Kidney (tissue), 14 donors: Measurements from ENCODE around the gene IL17REL. TPM values are rescaled to one million over a fixed set of nuclear protein-coding genes. Genes with fewer than 3 reads are reported as not detected.

Experiments used
- DNase-seq, 5 donors: peaks; one replicate each; pipeline ENCODE4 v3.0.0-alpha.2; 2013 to 2020
- FAIRE-seq: peaks from 2 replicates; lab custom pipeline; 2012; peaks lifted over from hg19 to GRCh38; lab: Jason Lieb, UNC
- H3K27ac ChIP-seq, 2 donors: one replicate each; pipeline ENCODE4 v1.7.0; 2013; ENCODE audit warnings: low read depth in 2 of 2, low read length in 2 of 2, inconsistent platforms in 1 of 2
- H3K27me3 ChIP-seq: one replicate; pipeline ENCODE4 v1.7.1; 2013; ENCODE audit warnings: low read length, inconsistent platforms; ENCODE audit not compliant: control insufficient read depth, insufficient read depth
- H3K36me3 ChIP-seq, 3 donors: one replicate each; pipeline versions ENCODE4 v1.7.0 to v1.7.1; 2013; ENCODE audit warnings: low read length in 3 of 3, control low read depth in 1 of 3, inconsistent platforms in 1 of 3; ENCODE audit not compliant: insufficient read depth in 3 of 3, control insufficient read depth in 2 of 3
- H3K4me1 ChIP-seq, 3 donors: one replicate each; pipeline versions ENCODE4 v1.7.0 to v1.7.1; 2013; ENCODE audit warnings: low read length in 3 of 3, inconsistent platforms in 1 of 3, low read depth in 1 of 3; ENCODE audit not compliant: control insufficient read depth in 2 of 3, insufficient read depth in 2 of 3
- H3K4me3 ChIP-seq, 3 donors: one replicate each; pipeline versions ENCODE4 v1.7.0 to v1.8.1; 2013; ENCODE audit warnings: low read length in 3 of 3, control low read depth in 1 of 3, inconsistent platforms in 1 of 3
- H3K9ac ChIP-seq, 3 donors: one replicate each; pipeline versions ENCODE4 v1.7.0 to v1.7.1; 2013; ENCODE audit warnings: low read length in 3 of 3, control low read depth in 1 of 3, inconsistent platforms in 1 of 3
- H3K9me3 ChIP-seq, 3 donors: one replicate each; pipeline versions ENCODE4 v1.7.0 to v1.7.1; 2013; ENCODE audit warnings: low read length in 3 of 3, control low read depth in 1 of 3, inconsistent platforms in 1 of 3; ENCODE audit not compliant: control insufficient read depth in 2 of 3, insufficient read depth in 1 of 3
- CTCF ChIP-seq: IDR thresholded peaks from 3 replicates; pipeline ENCODE4 v1.5.1; 2012; ENCODE audit warnings: mild to moderate bottlenecking, moderate library complexity, borderline replicate concordance; ENCODE audit not compliant: insufficient read depth; ENCODE audit errors: extremely low read depth
- intact Hi-C: fragments of 100-400 bp; cut with DNase I; formaldehyde crosslinking; loops from one replicate; pipeline ENCODE4 v1.11.1; 2022
- polyA plus RNA-seq: library from polyadenylated mRNA; stranded (reverse); fragments of 350-450 nt; fragmentation: Illumina TruSeq; extraction: RNeasy Lipid Tissue Mini Kit (QIAGEN cat#74804); gene quantifications from one replicate; pipeline ENCODE4 v1.2.3, GENCODE V29; 2014; ENCODE audit warnings: low read depth, low replicate concordance; ENCODE audit not compliant: insufficient read depth
- total RNA-seq: library from RNA; stranded (reverse); fragmentation: NEBNext Ultra II Directional; extraction: Animal tissue kit (Norgen Biotek cat#: 25700); gene quantifications from one replicate; pipeline ENCODE4 v1.2.1, GENCODE V29; 2021
- donor health status: control.
- donor health status: control.
- donor health status: control.
- donor health status: control.
- donor health status: control.
- donor health status: DM: yes; HTN: yes; CAD: no.
- donor health status: Normal renal cell carcinoma (clear cell type).

IL17REL gene
- total and polyA plus RNA-seq, 2 donors from 2014 or later, result 0.16 TPM; not detected in 1

GRCh38 chr22:50008151-50009040 is 4.2 kb downstream of the IL17REL start:
- H3K36me3 ChIP-seq, result no peaks in the 10 kb centered on the region
- FAIRE-seq (no peak), DNase-seq (peak in 1 of 5 donors; percentile 42)
- H3K9ac ChIP-seq, result no peak overlapping the region
- H3K27ac ChIP-seq, result no peak overlapping the region
- TF ChIP-seq CTCF, result no peak
- H3K4me1 ChIP-seq, result no peaks in the 10 kb centered on the region
- intact Hi-C loops, result no loop called here
- peaks cover 9% of the 10 kb centered on the region for H3K27me3 ChIP-seq
- no peaks in the 10 kb centered on the region for H3K9me3 ChIP-seq
- H3K4me3 ChIP-seq, result no peak overlapping the region

GRCh38 chr22:50007057-50007511 is 5.5 kb downstream of the IL17REL start:
- Histone ChIP-seq H3K36me3 (no peaks in the 10 kb centered on the region), H3K4me1 (no peaks in the 10 kb centered on the region), H3K9me3 (no peaks in the 10 kb centered on the region), H3K4me3 (no peak overlapping the region), H3K9ac (no peak overlapping the region), H3K27ac (no peak overlapping the region), H3K27me3 (peaks cover 9% of the 10 kb centered on the region)
- TF ChIP-seq CTCF, result no peak
- DNase-seq (no peak), FAIRE-seq (no peak)
- intact Hi-C loops, result no loop called here

GRCh38 chr22:50004918-50005317 is 7.6 kb downstream of the IL17REL start:
- DNase-seq (no peak), FAIRE-seq (no peak)
- no peak overlapping the region for H3K27ac ChIP-seq
- no peaks in the 10 kb centered on the region for H3K4me1 ChIP-seq
- intact Hi-C loops, result no loop called here
- no peaks in the 10 kb centered on the region for H3K36me3 ChIP-seq
- no peak overlapping the region for H3K4me3 ChIP-seq
- TF ChIP-seq CTCF, result no peak
- no peak overlapping the region for H3K9ac ChIP-seq
- peaks cover 2% of the 10 kb centered on the region for H3K27me3 ChIP-seq
- no peaks in the 10 kb centered on the region for H3K9me3 ChIP-seq
